Progenitor cell of endocrine pancreas (in vitro differentiated cells): ENCODE measurements around the gene AGPAT2. TPM values are rescaled to one million over a fixed set of nuclear protein-coding genes. Genes with fewer than 3 reads are reported as not detected.

Source experiments
- DNase-seq: peaks from one replicate; pipeline ENCODE4 v3.0.0; 2021; ENCODE audit warnings: low spot score; ENCODE audit not compliant: unreplicated experiment
- H3K27ac Mint-ChIP-seq: 2 replicates; pipeline ENCODE4 v1.8.0; 2021; ENCODE audit warnings: mild to moderate bottlenecking, moderate library complexity, mixed read lengths
- H3K27me3 Mint-ChIP-seq: 2 replicates; pipeline ENCODE4 v1.8.0; 2021; ENCODE audit warnings: mixed read lengths
- H3K36me3 Mint-ChIP-seq: 2 replicates; pipeline ENCODE4 v1.8.0; 2022; ENCODE audit warnings: mixed read lengths; ENCODE audit not compliant: insufficient read depth
- H3K4me1 Mint-ChIP-seq: 2 replicates; pipeline ENCODE4 v1.8.0; 2021; ENCODE audit warnings: low read depth, mixed read lengths
- H3K4me3 Mint-ChIP-seq: 2 replicates; pipeline ENCODE4 v1.8.0; 2021; ENCODE audit warnings: low read depth, mild to moderate bottlenecking, moderate library complexity, mixed read lengths
- H3K9me3 Mint-ChIP-seq: 2 replicates; pipeline ENCODE4 v1.8.0; 2021; ENCODE audit warnings: low read depth, mixed read lengths
- CTCF ChIP-seq: fragments of 200-600 bp; sonication (generic); IDR thresholded peaks from one replicate; pipeline ENCODE4 v1.5.0; 2021; ENCODE audit warnings: antibody characterized with exemption, mild to moderate bottlenecking; ENCODE audit not compliant: unreplicated experiment
- total RNA-seq: library from RNA; stranded (reverse); gene quantifications from 2 replicates; pipeline ENCODE4 v1.2.1, GENCODE V29; 2021

AGPAT2 gene
- total RNA-seq, 1 donor from 2014 or later: 28.0 TPM

GRCh38 chr9:136688274-136689107 lies 1.2 kb upstream of the AGPAT2 start:
- Mint-ChIP-seq H3K4me1 (peaks cover 13% of the 10 kb centered on the region), H3K27me3 (peaks cover 10% of the 10 kb centered on the region), H3K9me3 (no peaks in the 10 kb centered on the region), H3K4me3 (peak overlapping the region; percentile 42), H3K27ac (no peak overlapping the region), H3K36me3 (no peaks in the 10 kb centered on the region)
- TF ChIP-seq CTCF: no peak
- no peak for DNase-seq

- DNase-seq: no peak
- H3K27me3 Mint-ChIP-seq: peaks cover 10% of the 10 kb centered on the region
- no peak for TF ChIP-seq CTCF
- H3K4me1 Mint-ChIP-seq: peaks cover 6% of the 10 kb centered on the region
- no peak overlapping the region for H3K27ac Mint-ChIP-seq
- no peaks in the 10 kb centered on the region for H3K9me3 Mint-ChIP-seq
- no peaks in the 10 kb centered on the region for H3K36me3 Mint-ChIP-seq
- H3K4me3 Mint-ChIP-seq: no peak overlapping the region
These were observed 515 bp upstream of the AGPAT2 start for GRCh38 chr9:136687721-136688223.

GRCh38 chr9:136686534-136686793 lies 793 bp downstream of the AGPAT2 start:
- H3K9me3 Mint-ChIP-seq: no peaks in the 10 kb centered on the region
- TF ChIP-seq CTCF: no peak
- DNase-seq: no peak
- H3K4me1 Mint-ChIP-seq: peaks cover 6% of the 10 kb centered on the region
- peaks cover 10% of the 10 kb centered on the region for H3K27me3 Mint-ChIP-seq
- H3K36me3 Mint-ChIP-seq: no peaks in the 10 kb centered on the region
- peak overlapping the region; percentile 77 for H3K4me3 Mint-ChIP-seq
- H3K27ac Mint-ChIP-seq: no peak overlapping the region

GRCh38 chr9:136685790-136686533 lies 1.3 kb downstream of the AGPAT2 start:
- no peak for DNase-seq
- H3K27ac Mint-ChIP-seq: no peak overlapping the region
- H3K9me3 Mint-ChIP-seq: no peaks in the 10 kb centered on the region
- H3K27me3 Mint-ChIP-seq: peaks cover 10% of the 10 kb centered on the region
- peak overlapping the region; percentile 77 for H3K4me3 Mint-ChIP-seq
- no peaks in the 10 kb centered on the region for H3K36me3 Mint-ChIP-seq
- peaks cover 6% of the 10 kb centered on the region for H3K4me1 Mint-ChIP-seq
- no peak for TF ChIP-seq CTCF

GRCh38 chr9:136685216-136685615 lies 2.0 kb downstream of the AGPAT2 start:
- Mint-ChIP-seq H3K9me3 (no peaks in the 10 kb centered on the region), H3K27ac (no peak overlapping the region), H3K4me3 (no peak overlapping the region), H3K36me3 (no peaks in the 10 kb centered on the region), H3K4me1 (peaks cover 6% of the 10 kb centered on the region), H3K27me3 (peaks cover 10% of the 10 kb centered on the region)
- TF ChIP-seq CTCF: no peak
- DNase-seq: no peak
